HG02588 (cell line): Measurements from ENCODE around the gene NEB.
"Not testable (repeated sequence)": the region's sequence is repeated elsewhere in the genome, so short reads cannot be mapped to it uniquely, and the experiment has no call there.

Experiments
- ATAC-seq: cut with Tn5 transposase; IDR thresholded peaks from one replicate; pipeline ENCODE4 v1.9.1; 2021; ENCODE audit warnings: mild to moderate bottlenecking, moderate library complexity; ENCODE audit not compliant: unreplicated experiment

NEB gene

DNA sequence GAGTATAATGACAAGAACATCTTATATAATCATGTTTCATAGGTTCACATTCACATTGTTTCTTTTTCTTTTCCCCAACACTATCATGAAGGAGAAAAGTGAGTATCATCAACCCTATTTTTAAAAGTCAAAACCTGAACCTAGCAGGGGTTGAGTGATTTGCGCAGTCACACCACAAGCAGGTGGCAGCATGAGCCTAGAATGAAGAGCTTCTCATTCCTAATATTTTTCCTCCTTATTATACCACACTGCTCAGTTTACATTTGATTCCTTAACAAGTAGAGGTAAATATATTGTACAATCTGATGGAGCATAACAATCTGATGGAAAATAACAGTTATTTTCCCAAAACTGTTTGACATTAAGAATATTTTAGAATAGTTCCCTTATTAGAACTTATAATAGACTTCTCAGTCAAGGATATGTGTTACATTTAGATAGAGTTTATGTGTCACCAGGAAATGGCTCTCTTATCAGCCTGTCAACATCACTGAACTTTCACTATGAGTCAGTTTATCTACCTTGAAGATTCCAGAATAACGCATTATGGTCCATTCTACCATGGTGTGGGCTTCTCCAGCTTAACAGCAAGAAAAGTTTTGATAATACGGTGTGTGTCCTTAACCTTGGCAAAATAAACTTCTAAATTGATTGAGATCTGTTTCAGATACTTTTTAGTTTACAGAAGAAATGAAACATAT lies 119.5 kb downstream of the NEB start:
- ATAC-seq = no peak

DNA sequence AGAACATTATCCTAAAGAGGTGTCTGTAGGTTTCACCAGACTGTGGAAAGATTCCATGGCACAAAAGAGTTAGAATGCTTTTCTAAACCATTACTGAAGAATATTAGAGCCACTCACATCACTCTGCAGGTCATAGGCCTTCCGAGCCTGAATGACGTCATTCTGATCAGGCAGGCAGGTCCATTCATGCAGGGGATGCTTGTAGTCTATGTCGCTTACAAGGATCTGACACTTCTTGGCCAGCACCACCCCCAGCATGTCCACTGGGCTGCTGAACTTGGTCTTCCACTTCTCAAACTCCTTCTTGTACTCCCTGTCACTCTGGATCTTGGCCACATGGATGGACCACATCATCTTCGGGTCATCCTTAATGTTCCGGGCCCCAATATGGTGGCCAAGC lies 120.1 kb downstream of the NEB start:
- no peak for ATAC-seq

DNA sequence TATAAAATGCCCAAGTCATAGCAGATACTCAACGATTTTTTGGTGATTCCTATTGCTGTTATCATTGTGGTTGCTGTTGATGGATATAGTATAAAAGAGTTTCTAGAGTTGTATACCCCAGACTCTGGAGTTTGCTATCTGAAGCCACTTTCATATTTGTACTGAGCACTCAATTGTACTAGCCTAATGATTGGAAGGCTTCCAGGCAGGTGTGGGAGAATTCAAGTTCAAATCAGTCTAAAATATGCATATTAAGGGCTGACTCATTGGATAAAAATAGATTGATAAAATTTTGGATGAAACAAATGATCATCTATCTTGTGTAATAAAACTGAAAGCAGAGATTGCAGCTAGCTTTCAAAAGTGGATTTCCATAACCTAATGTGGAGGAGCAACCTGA lies 122.9 kb downstream of the NEB start:
- no peak for ATAC-seq

DNA sequence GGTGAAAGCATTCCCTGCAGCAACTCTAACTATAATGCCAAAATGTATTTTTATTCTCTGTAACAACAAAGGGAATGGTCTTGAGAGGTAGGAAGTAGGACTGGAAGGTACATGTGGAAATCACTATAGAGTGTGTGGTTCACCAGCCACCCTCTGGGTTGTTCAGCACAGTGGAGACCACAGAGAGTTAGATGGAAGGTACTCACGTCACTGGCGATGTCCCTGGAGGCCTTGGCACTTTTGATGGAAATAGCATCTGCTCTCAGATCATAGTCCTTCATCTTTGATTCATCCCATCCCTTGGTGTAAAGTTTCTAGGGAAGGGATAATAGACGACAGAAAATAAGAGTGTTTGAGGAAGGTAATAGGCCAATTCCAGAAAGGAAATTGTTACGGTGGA lies 124.0 kb downstream of the NEB start:
- no peak for ATAC-seq

DNA sequence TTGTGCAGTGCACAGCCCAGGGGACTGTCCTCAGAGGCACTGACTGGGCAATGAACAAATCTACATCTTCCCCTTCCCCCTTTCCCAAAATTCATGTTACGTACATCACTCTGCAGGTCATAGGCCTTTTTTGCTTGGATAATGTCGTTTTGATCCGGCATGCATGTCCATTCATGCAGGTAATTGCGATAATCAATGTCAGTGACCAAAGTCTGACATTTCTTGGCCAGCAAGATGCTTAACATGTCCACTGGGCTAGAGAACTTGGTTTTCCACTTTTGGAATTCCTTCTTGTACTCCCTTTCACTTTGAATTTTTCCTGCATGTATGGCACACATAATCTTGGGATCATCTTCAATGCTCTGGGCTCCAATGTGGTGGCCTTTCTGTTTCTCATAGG lies 124.6 kb downstream of the NEB start:
- ATAC-seq = no peak

DNA sequence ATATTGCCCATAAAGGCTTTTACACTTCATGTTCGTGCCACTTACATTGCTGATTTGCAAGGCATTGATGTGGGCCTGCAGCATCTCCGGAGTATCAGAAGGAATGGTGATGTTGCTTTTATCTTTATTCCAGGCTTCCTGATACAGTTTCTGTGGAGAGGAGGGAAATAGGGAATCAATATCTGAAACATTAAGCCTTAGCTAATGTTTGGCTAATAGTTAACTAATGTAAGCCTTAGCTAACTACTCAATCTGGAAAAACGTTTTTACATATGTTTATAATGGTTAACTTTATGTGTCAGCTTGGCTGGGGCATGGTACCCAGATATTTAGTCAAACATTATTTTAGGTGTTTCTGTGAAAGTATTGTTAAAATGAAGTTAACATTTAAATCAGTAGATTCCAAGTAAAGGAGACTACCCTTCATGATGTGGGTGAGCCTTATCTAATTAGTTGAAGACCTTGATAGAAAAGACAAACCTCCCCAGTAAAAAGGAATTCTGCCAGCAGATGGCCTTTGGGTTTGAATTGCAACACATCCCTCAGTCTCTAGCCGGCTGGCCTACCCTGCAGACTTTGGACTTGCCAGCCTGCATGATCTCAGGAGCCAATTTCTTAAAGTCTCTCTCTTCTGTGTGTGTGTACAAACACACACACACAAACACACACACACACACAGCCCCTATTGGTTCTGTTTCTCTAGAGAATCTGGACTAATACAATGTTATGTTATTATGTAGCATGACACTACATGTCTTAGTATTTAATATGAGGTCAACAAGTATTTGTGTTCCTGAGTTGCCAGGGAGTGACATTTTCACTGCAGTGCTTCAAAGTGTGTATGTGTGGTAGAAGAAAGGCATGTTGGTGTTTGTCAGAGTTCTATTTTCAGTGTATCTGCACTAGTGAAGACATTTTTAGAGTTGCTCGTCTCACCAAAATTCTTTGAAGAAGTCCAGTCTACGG lies 126.5 kb downstream of the NEB start:
- ATAC-seq = not testable (repeated sequence)

DNA sequence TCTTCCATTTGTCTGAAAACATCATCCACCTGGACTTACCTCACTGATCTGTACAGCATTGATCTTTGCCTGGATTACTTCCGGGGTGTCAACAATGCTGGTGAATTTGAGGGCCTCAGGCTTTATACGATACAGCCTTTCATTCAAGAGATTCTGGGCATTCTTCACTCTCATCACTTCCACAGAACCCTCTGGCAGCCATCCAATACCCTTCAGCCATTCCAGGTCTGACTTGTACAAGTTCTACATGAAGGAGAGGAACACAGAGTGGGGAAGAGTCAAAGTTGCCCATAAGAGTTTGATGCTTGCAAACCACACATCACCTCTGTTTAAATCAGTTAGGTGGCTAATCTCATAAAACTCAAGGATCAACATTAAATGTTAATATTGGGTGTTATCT lies 130.7 kb downstream of the NEB start:
- ATAC-seq = not testable (repeated sequence)

DNA sequence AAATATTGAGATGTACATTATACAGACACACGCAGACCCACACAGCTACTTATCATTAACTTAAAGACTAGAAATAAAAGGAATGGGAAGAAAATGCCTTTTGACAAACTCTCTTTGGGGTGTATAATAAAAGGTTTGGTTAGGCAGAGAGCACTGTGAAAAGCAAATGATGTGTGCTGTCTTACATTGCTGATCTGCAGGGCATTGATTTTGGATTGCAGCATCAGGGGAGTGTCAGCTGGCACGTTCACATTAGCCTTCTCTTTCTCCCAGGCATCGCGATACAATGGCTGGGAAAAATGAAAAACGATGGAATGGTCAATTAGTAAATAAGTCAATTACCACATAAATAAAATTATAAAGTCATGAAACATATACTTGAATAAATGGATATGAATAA lies 131.9 kb downstream of the NEB start:
- ATAC-seq = not testable (repeated sequence)

DNA sequence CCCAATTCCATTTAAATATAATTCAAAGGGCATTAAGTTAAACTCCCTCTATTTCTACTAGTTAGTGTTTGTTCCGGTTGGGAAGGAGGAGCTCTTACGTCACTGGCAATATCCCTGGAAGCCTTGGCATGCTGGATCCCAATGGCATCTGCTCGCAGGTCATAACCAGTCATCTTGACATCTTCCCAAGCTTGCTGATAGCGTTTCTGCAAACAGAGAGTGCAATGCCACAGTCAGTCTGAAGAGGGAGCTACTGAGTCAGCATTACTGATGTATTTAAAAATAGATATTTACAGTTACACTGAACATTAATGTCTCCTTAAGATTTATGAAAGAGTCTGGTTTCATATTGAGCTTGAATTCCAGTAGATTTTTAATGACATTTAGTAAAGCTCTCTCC lies 132.5 kb downstream of the NEB start:
- not testable (repeated sequence) for ATAC-seq

DNA sequence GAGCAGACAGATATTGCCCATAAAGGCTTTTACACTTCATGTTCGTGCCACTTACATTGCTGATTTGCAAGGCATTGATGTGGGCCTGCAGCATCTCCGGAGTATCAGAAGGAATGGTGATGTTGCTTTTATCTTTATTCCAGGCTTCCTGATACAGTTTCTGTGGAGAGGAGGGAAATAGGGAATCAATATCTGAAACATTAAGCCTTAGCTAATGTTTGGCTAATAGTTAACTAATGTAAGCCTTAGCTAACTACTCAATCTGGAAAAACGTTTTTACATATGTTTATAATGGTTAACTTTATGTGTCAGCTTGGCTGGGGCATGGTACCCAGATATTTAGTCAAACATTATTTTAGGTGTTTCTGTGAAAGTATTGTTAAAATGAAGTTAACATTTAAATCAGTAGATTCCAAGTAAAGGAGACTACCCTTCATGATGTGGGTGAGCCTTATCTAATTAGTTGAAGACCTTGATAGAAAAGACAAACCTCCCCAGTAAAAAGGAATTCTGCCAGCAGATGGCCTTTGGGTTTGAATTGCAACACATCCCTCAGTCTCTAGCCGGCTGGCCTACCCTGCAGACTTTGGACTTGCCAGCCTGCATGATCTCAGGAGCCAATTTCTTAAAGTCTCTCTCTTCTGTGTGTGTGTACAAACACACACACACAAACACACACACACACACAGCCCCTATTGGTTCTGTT lies 137.2 kb downstream of the NEB start:
- not testable (repeated sequence) for ATAC-seq

DNA sequence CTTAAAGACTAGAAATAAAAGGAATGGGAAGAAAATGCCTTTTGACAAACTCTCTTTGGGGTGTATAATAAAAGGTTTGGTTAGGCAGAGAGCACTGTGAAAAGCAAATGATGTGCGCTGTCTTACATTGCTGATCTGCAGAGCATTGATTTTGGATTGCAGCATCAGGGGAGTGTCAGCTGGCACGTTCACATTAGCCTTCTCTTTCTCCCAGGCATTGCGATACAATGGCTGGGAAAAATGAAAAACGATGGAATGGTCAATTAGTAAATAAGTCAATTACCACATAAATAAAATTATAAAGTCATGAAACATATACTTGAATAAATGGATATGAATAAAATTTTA lies 142.4 kb downstream of the NEB start:
- not testable (repeated sequence) for ATAC-seq

DNA sequence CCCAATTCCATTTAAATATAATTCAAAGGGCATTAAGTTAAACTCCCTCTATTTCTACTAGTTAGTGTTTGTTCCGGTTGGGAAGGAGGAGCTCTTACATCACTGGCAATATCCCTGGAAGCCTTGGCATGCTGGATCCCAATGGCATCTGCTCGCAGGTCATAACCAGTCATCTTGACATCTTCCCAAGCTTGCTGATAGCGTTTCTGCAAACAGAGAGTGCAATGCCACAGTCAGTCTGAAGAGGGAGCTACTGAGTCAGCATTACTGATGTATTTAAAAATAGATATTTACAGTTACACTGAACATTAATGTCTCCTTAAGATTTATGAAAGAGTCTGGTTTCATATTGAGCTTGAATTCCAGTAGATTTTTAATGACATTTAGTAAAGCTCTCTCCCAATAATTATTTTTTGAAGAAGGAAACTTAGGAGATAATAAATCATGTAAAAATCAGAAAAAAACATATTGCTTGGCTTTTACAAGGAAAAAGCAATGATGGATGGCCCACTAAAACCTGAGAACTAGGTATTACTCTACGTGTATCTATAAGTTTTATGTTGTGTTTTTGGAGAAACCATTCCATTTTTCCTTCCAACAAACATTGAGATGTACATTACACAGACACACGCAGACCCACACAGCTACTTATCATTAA lies 142.9 kb downstream of the NEB start:
- ATAC-seq = not testable (repeated sequence)

DNA sequence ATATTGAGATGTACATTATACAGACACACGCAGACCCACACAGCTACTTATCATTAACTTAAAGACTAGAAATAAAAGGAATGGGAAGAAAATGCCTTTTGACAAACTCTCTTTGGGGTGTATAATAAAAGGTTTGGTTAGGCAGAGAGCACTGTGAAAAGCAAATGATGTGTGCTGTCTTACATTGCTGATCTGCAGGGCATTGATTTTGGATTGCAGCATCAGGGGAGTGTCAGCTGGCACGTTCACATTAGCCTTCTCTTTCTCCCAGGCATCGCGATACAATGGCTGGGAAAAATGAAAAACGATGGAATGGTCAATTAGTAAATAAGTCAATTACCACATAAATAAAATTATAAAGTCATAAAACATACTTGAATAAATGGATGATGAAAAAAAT lies 153.0 kb downstream of the NEB start:
- not testable (repeated sequence) for ATAC-seq

DNA sequence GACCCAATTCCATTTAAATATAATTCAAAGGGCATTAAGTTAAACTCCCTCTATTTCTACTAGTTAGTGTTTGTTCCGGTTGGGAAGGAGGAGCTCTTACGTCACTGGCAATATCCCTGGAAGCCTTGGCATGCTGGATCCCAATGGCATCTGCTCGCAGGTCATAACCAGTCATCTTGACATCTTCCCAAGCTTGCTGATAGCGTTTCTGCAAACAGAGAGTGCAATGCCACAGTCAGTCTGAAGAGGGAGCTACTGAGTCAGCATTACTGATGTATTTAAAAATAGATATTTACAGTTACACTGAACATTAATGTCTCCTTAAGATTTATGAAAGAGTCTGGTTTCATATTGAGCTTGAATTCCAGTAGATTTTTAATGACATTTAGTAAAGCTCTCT lies 153.6 kb downstream of the NEB start:
- not testable (repeated sequence) for ATAC-seq

DNA sequence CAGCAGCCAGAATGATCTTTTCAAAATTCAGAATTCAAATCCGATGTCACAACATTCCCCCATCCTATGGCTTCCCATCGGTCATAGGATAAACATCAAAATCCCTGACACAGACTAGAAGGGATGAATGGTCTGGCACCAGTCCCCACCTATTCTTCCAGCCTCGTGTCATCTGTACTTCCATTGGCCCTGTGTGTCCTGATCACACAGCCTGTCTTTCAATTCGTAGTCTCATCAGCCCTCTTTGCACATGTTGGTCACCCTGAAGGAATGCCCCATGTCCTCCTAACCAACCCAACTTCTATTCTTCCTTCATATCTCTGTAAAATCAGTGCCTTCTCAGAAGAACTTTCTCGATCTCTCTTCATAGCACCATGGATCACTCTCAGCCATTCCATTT lies 157.2 kb downstream of the NEB start:
- ATAC-seq = no peak

DNA sequence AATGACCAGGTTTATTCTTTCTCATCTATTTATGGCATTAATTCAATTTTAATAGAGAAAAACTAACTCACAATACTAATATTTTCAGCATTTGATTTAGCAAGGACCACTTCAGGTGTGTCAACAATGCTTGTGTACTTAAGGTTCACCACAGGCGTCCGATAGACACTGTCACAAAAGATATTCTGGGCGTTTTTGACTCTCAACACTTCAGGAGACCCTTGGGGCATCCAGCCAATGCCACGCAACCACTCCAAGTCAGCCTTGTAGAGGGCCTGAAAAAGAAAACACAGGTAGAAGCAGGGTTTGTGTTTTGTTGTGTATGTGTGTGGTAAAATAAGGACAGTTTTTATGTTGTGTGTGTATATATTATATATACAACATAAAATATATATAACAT lies 158.2 kb downstream of the NEB start:
- ATAC-seq = no peak

DNA sequence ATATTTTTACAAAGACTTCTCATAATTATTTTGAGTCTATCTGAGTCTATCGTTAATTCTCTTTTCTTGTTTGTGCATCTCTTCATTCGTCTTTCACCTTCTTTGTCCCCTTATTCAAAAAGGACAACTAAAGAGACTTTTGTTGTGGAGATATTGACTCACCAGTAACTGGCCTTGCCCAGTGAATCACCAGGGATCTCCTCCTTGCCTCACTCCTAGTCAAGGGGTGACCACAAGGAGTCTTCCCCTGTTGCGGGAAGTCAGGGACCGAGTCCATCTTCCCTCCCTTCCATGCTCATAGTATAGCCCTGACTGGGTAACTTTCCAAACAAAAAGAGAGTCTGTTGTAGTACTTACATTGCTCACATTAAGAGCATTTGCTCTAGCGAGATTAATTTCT lies 158.9 kb downstream of the NEB start:
- no peak for ATAC-seq

DNA sequence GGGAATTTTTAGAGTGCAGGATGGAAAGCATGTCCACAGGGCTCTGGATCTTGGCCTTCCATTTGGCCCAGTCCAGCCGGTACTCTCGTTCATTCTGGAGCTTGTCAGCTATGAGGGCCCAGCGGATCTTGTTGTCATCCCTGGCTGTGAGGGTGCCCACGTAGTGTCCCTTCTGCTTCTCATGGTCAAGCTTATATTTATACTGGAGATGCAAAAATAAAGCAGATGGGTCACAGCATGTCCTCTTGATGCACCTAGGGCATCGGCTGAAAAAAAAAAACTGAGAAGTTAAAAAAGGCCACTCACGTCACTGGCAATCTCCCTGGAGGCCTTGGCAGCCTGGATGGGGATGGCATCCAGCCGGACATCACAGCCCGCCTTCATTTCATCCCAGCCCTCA lies 164.1 kb downstream of the NEB start:
- ATAC-seq = no peak

DNA sequence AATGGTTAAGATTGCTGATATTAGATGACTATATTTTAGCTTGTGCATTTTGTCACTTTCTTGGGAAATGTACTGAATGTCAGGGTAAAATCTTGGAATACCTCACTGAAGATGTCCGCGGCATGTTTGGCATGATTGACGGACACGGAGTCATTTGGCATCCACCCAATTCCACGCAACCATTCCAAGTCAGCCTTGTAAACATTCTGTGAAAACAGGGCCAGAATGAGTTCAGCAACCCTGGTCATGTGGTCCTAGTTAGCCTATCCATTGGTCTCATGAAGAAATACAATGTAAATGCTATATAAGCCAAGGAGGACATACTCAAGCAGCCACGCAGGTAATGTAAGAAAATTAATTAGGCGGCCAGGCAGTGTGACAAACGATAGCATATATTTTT lies 165.1 kb downstream of the NEB start:
- ATAC-seq = no peak

DNA sequence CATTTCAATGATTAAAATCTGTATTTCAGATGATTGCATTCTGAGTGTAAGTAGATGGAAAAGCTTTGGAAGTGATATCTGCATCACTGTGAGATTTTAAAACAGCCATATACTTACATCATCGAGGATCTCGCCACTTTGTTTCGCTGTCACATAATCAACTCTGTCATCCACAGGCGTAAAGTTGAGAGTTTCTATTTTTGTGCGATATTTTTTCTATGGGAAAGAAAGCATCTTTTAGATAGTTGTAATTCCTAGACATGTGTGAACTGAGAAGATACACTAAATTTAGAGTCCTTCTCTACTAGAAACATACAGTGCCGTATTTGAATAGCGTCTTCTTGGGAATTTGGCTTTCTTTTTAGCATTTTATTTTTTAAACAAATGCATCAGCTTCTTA lies 165.8 kb downstream of the NEB start:
- ATAC-seq = no peak

DNA sequence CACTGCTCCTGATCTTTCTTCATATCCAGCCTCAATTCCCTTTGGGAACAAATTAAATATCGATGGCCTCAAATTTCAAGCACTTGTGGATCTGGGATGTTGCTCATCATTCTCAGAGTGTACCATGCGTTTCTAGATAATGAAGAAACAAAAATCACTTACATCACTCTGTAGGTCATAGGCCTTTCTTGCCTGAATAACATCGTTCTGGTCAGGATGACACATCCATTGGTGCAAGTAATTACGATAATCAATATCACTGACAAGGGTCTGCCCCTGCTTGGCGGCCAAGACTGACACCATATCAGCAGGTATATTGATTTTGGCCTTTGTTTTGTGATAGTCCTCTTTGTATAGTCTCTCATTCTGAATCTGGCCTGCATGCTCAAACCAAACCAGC lies 167.3 kb downstream of the NEB start:
- no peak for ATAC-seq
